HG03280 (cell line): ENCODE results near the gene RIPOR1.
"Not testable (repeated sequence)": the region's sequence is repeated elsewhere in the genome, so short reads cannot be mapped to it uniquely, and the experiment has no call there.

ENCODE experiments used
- ATAC-seq: cut with Tn5 transposase; IDR thresholded peaks from one replicate; pipeline ENCODE4 v1.9.1; 2021; ENCODE audit warnings: mild to moderate bottlenecking, moderate library complexity; ENCODE audit not compliant: unreplicated experiment

Gene RIPOR1

GRCh38 chr16:67528222-67528869, at the start of gene RIPOR1:
Gene RIPOR1 (plus strand): TSS chr16:67528829. CDS start chr16:67538447, 9,618 bp downstream.
- ATAC-seq = peak; percentile 40

GRCh38 chr16:67480833-67481560, 47.6 kb upstream of the RIPOR1 start, which contains the start of gene ATP6V0D1:
Gene ATP6V0D1 (minus strand): TSS chr16:67481157. CDS start chr16:67481086, 71 bp downstream.
- peak; percentile 97 for ATAC-seq

DNA sequence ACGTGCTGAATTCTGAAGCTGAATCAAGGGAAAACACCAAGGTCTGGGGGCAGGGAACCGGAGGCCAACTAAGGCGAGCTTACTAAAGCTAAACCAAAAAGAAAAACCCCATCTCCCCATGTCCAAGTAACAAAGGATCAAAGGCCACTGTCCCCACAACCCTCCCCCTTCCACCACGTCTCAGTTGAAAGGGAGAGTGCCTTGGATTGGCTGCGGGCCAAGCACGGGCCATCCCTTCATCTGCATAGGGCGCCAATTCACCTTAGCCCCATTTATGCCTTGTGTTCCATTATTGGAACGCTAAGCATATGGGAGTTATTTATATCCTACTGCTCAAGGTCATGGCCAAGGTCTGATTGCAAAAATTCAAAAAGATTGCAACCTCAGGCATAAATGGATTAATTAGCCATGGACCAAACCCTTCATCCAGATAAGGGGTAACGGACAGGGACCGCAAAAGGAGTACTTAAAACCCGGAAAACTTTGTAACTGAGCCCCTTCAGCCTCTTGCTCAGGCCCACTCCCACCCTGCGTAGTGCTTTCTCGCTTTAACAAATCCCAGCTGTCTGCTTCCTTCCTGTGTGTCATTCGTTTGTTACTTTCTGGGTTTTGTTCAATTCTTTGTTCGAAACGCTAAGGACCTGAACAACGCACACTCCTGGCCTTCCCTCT, 46.9 kb upstream of the RIPOR1 start:
- peak; percentile 0 for ATAC-seq

DNA sequence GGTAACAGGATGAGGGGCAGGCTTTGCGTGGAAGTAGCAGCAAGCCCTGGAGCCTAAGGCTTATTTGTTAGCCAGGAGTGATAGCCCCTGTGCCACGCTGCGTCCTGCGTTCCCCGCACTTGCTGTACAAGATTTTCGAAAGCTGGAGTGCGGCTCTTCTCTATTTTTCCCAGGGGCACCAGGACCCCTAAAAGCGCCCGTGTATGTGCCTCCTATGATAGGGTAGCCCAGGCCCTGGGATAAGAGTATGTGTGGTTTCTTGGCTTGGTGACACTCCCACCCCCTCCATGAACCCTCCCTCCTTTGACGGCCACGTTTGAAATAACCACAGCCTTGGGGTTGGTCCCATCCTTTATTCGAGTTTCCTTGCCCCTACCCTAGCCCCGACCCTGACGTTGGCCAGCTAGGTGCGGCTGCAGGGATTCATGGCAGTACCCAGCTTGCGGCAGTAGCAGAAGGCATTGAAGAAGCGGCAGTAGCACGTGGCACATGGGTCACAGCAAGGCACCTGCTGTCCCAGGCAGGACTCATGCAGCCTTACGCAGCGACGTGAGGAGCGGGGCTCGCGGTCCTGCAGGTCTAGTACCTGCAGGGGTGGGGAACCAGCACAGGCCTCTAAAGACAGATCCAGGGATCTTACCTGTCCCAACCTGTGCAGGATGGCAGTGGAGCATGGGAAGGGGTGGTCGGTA, 46.2 kb upstream of the RIPOR1 start:
- ATAC-seq = no peak

- ATAC-seq = no peak
Measured at GRCh38 chr16:67483150-67483549, 45.5 kb upstream of the RIPOR1 start, which contains the start of gene AGRP. Gene AGRP (minus strand): TSS chr16:67483547. CDS start chr16:67483398, 149 bp downstream.

- no peak for ATAC-seq
Measured at GRCh38 chr16:67483731-67484525, 44.7 kb upstream of the RIPOR1 start.

DNA sequence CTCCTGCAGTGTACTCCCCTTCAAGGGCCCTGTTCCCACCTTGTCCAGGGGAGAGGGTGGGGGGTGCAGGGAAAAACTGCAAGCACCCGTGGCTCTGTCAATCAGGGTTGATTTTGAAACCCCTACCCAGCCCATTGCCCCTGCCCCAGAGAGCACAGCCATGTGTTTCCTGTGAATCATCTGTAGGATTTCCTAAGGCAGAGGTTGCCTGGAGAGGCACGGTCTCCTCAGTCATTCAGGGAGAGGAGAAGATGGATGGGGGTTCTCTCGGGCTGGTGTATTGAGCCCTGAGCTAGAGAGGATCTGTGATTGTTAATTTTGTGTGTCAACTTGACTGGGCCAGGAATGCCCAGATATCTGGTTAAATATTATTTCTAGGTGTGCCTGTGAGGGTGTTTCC, 41.8 kb upstream of the RIPOR1 start:
- no peak for ATAC-seq

DNA sequence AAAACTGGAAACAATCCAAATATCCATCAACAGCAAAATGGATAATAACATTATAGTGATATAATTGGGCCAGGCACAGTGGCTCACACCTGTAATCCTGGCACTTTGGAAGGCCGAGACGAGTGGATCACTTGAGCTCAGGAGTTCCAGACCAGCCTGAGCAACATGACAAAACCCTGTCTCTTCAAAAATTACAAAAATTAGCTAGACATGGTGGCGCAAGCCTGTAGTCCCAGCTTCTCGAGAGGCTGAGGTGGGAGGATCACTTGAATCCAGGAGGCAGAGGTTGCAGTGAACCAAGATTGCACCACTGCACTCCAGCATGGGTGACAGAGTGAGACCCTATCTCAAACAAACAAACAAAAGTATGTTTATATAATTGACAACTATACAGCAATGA, 41.1 kb upstream of the RIPOR1 start:
- ATAC-seq = not testable (repeated sequence)

- no peak for ATAC-seq
Measured at GRCh38 chr16:67489401-67490083, 39.1 kb upstream of the RIPOR1 start.

GRCh38 chr16:67490335-67491096, 38.1 kb upstream of the RIPOR1 start:
- no peak for ATAC-seq

GRCh38 chr16:67499106-67499505, 29.5 kb upstream of the RIPOR1 start:
- no peak for ATAC-seq

DNA sequence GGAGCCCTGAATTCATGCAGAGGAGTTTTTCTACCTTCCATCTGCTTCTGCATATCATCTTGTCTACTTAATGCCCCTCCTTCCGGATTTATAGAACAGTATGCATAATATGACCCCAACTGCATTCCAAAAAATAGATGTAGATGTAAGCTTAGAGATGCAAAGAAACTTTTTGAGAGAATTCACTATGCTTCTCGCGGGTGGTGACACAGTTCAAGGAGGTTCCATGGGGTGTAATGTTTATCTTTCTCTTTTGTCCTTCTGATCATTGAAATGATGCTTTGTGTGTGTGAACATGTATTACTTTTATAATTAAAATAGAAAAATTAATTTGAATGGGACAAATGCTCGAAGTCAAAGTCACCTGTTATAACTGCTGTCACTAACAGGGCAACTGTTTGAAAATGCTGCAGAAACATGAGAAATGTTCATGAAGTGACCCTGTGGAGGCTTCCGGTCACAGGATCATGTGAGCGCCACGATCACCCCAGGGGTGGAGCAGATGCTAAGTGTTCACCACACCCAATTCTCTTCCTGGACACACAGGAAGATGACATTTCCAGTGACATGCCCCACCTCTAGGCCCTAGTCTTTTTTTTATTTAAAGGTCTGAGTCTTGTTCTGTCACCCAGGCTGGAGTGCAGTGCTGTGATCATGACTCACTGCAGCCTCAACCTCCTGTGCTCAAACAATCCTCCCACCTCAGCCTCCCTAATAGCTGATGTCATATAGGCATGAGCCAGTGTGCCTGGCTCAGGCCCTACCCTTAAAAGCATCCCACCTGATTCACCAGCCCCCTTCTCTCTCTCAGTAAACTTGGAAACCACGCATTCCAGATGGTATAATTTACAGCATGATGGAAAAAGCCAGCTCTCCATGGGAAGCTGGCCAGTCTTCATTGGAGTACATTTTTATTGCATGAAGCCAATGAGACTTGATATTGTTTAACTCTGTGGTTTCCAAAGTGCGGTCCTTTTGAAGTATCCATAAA, 24.3 kb upstream of the RIPOR1 start:
- ATAC-seq = no peak

DNA sequence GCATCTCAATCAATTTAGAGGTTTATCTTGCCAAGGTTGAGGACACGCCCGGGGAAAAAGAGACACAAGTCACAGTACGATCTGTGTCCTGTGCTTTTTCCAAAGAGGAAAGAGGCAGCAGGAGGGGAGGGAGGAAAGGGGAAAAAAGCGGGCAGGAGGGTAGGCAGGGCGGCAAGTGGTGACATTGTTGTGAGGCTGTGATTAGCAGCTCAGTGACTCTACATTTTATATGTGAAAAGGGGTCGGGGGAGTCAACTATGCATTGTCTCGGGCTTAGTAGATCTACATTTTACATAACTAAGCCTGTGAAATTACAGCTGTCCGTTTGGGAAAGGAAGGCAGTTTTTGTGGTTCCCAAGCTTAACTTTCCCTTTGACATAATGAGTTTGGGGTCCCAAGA, 22.2 kb upstream of the RIPOR1 start:
- ATAC-seq = no peak

GRCh38 chr16:67509016-67509415, 19.6 kb upstream of the RIPOR1 start:
- no peak for ATAC-seq

DNA sequence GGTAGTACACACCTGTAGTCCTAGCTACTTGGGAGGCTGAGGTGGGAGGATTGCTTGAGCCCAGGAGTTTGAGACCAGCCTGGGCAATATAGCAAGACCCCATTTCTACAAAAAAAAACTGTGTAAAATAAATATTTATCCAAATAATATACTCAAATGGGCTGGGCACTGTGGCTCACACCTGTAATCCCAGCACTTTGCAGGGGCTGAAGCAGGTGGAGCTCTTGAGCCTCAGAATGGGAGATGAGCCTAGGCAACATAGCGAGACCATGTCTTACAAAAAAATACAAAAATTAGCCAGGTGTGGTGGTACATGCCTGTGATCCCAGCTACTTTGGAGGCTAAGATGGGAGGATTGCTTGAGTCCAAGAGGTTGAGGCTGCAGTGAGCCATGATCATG, 14.7 kb upstream of the RIPOR1 start:
- not testable (repeated sequence) for ATAC-seq

DNA sequence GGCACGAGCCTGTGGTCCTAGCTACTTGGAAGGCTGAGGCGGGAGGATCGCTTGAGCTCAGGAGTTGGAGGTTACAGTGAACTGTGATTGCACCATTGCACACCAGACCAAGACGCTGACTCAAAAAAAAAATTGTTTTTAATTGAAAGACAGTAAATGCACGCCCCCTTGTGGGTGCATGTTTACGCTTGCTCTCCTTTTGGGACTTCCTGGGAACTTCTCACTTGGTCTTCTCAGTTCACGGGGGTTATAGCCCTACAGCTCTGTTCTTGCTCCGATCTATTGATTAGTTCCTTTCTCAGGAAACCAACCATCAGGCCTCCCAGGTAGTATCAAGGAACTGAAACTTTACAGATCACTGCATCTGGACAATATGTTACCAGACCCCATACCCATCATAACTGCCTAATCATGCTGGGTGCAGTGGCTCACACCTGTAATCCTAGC, 14.2 kb upstream of the RIPOR1 start:
- ATAC-seq = peak; percentile 39

DNA sequence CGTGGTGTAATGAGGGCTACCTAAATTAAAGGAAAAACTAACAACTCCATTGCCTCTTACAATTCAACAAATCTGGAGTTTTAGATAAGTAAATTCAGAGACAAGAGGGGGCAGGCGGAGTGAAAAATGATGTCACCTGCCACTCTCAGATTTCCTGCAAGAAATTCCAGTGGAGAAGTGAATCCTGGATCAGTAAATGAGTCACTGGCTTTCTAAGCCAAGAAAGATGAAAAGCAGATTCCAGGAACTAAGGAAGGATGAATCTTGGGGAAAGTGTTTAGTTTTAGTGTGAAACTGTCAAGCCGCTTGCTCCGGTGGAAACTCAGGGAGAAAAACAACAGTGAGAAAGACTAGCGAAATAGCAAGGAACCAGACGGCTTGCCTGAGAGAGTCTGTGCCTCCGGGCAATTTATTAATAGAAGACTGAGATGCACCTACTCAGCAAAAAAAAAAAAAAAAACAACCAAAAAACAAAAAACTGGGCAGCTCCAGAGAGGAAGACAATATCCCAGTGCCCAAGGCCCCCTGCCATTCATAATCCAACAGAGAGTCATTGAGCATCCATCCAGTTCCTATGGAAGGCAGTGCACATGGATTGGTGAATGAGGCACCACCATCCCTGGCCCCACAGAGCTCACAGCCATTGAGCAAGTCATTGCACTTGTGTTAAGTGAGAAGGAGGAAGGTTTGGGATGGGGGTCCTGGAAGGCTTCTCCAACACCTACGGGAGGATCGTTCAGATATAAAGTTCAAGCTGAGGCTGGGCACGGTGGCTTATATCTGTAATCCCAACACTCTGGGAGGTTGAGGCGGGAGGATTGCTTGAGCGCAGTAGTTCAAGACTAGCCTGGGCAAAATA, 12.1 kb upstream of the RIPOR1 start:
- ATAC-seq = no peak
